Fibroblast of villous mesenchyme (primary cell): Measurements from ENCODE around the gene OR2D2. TPM values are rescaled to one million over a fixed set of nuclear protein-coding genes. Genes with fewer than 3 reads are reported as not detected.
A peak's percentile ranks its signal among the peaks of the same experiment; 100 is the strongest.

Experiments
- DNase-seq: peaks from one replicate; pipeline ENCODE4 v3.0.0-alpha.2; 2010; ENCODE audit warnings: low read depth
- H3K4me3 ChIP-seq: 2 replicates; pipeline ENCODE4 v1.5.1; 2011; ENCODE audit warnings: low read depth, mild to moderate bottlenecking, low read length
- total RNA-seq: library from RNA; depleted of rRNA; stranded (reverse); fragments of >200 nt; gene quantifications from 2 replicates; pipeline ENCODE4 v1.2.3, GENCODE V29; 2012
- TF ChIP-seq, protein P1 (sequence below): IDR thresholded peaks from 2 replicates; pipeline ENCODE4 v1.5.1; 2012; ENCODE audit warnings: low read depth, mild to moderate bottlenecking, low read length; ENCODE audit not compliant: insufficient read depth

OR2D2 gene, protein sequence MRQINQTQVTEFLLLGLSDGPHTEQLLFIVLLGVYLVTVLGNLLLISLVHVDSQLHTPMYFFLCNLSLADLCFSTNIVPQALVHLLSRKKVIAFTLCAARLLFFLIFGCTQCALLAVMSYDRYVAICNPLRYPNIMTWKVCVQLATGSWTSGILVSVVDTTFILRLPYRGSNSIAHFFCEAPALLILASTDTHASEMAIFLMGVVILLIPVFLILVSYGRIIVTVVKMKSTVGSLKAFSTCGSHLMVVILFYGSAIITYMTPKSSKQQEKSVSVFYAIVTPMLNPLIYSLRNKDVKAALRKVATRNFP
- 0.64 and 0.86 TPM in 2 replicates for total RNA-seq

DNA sequence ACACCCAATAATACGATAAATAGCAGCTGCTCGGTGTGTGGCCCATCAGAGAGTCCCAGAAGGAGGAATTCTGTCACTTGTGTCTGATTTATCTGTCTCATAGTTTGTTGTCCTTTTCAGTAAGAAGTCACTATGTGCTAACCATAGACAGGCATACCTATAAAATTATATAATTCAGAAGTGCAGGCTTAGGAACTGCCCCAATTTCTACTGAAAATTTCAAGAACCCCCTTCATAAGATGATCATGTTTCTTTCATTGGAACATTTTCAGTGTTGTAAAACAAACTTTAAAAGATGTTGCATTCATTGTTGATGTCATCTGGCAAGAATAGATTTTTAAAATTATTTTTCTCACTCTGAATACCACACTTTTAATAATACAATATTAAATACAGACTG, at the start of gene OR2D2:
OR2D2 (minus strand) TSS at position 101 of the 400 bp plus-strand sequence; CDS start at position 101, 0 bp downstream.
- H3K4me3 ChIP-seq: no peak within 1 kb of the TSS
- DNase-seq: no peak
- TF ChIP-seq, protein P1, sequence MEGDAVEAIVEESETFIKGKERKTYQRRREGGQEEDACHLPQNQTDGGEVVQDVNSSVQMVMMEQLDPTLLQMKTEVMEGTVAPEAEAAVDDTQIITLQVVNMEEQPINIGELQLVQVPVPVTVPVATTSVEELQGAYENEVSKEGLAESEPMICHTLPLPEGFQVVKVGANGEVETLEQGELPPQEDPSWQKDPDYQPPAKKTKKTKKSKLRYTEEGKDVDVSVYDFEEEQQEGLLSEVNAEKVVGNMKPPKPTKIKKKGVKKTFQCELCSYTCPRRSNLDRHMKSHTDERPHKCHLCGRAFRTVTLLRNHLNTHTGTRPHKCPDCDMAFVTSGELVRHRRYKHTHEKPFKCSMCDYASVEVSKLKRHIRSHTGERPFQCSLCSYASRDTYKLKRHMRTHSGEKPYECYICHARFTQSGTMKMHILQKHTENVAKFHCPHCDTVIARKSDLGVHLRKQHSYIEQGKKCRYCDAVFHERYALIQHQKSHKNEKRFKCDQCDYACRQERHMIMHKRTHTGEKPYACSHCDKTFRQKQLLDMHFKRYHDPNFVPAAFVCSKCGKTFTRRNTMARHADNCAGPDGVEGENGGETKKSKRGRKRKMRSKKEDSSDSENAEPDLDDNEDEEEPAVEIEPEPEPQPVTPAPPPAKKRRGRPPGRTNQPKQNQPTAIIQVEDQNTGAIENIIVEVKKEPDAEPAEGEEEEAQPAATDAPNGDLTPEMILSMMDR: no peak

DNA sequence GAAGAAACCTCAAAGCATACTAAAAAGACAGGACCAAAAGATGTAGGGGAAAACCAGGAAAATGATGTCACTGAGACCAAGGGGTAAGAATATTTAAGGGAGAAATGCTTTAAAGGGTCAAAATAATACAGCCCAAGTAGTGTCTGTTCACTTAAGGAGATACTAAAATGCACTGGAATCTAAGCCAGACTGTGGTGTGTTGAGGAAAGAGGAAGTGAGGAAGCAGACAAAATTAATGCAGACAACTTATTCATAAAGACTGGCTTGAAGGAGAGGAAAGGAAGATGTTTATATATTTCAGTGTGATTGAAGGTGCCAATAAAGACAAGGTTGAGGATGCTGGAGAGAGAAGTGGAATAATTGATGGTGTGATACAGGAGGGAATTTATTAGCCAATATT, 49.7 kb upstream of the OR2D2 start:
- DNase-seq: no peak
- TF ChIP-seq, protein P1: no peak

DNA sequence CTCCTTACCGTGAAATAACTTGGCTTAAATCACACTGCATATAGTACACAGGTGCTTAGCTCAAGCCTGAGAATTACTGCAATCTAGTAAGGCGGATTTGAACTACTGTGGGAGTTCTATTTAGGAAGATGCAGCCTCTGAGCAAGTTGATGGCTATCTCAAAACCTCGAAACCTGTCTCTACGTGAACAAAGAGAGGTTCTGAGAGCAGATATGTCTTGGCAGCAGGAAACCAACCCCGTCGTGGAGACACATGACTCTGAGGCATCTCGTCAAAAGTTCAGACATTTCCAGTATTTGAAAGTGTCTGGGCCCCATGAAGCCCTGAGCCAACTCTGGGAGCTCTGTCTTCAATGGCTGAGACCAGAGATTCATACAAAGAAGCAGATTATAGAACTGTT, 39.8 kb upstream of the OR2D2 start:
- no peak for DNase-seq

More for the DNA sequence above, 49.7 kb upstream of the OR2D2 start:
- H3K4me3 ChIP-seq: no peak overlapping the region

DNA sequence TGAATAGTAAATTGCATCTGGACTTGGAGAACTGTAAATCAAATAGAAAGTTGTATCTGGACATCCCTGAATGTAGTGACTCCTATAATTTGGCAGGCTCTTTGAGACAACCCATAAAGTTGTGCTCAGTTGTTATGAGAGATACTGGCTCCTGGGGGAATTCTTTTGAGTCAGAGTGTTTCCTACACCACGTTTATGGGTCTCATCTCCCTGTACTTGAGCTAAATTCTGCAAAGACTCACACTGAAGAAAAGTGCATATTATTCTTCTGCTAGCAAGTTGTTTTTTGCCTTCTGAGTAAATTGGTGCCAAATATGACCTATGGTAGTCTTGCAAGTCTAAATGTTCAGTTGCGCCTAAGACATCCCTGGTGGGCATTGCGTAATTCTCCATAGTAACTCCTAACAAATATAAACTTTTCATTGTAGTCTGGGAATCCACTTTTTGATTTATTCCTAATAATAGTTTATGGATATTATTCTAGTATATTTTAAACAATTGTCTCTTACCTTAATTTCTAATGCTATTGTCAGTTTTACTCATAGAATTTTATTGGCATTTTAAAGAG, 38.9 kb upstream of the OR2D2 start:
- H3K4me3 ChIP-seq: no peak overlapping the region
- TF ChIP-seq, protein P1: no peak
- DNase-seq: peak; percentile 40

More for the DNA sequence above, 39.8 kb upstream of the OR2D2 start:
- H3K4me3 ChIP-seq: no peak overlapping the region
- TF ChIP-seq, protein P1: no peak

DNA sequence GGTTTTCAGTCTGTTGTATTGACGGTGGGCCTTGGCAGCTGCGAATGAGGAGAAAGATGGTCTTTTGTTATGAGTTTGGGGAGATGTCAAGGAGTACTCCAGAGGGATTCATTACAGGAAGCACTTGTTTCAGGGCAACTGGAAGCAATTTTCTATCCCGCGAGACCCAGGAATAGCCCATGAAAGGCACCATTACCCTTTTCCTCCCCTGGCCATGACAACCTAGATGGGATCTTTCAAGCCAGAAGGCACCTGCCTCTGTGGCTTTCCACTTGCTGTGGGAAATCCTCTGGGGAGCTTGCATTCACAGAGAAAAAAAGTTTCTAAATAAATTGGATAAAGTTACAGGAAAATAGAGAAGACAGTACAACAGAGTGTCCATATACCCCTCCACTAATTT, 36.6 kb upstream of the OR2D2 start:
- no peak for DNase-seq
- H3K4me3 ChIP-seq: no peak overlapping the region
- TF ChIP-seq, protein P1: no peak

DNA sequence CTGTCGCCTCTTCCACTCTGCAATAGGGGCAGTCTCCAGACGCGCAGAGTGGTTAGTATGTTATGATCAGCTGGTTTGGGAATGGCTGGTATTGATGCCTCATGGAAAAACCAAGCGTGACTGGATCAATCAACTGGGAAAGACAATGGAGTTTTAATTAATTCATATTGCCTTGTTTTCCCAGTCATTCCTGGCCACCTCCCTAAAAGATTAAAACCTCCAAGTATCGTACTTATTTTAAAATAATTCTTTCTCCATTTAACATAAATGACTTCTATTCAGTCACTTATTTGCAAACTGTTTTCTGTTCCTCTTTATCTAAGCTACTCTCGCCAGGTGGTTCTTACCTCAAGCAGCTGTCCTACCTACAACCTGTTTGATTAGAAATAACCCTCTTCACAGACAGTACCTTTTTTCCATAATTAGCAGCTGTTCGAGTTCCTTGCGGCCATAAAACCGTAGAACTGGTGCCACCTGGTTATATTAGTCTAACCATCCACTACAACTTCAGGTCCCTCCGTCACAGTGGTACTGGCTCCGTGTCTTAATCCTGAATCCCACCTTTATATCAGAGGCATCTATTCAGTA, 34.8 kb upstream of the OR2D2 start:
- TF ChIP-seq, protein P1: no peak
- peak overlapping the region; percentile 74 for H3K4me3 ChIP-seq
- no peak for DNase-seq
